ENCODE measurements around the gene ALK. TPM values are rescaled to one million over a fixed set of nuclear protein-coding genes. Genes with fewer than 3 reads are reported as not detected.

Gene ALK
- total RNA-seq, 1 donor from 2014 or later: 0.27 TPM

DNA sequence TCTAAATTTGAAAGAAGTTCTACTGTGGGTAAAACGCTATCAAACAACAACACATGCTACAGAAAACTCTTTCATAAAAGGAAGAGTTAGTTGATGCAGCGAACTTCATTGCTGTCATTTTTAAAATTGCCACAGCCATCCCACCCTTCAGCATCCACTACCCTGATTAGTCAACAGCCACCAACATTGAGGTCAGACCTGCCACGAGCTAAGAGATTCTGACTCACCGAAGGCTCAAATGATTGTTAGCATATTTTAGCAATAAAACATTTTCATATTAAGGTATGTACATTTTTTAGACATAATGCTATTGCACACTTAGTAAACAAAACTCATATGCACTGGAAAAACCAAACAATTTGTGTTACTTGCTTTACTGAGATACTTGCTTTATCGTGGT is 459.1 kb downstream of the ALK start:
- DNase-seq (ENCODE audit: low read depth): no peak

DNA sequence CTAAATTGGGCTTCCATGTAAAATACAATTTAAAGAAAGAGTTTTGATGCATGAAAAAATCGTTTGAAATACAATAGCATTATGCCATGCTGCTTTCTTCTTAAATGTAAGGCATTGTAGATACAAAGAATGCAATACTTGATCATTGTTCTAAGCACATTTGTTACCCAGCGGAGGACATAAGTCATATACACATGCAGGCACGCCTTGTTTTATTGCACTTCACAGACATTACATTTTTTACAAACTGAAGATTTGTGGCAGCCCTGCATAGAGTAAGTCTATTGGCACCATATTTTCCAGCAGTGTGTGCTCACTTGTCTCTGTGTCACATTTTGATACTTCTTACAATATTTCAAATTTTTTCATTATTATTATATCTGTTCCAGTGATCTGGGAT is 461.2 kb downstream of the ALK start:
- no peak for DNase-seq (ENCODE audit: low read depth)

DNA sequence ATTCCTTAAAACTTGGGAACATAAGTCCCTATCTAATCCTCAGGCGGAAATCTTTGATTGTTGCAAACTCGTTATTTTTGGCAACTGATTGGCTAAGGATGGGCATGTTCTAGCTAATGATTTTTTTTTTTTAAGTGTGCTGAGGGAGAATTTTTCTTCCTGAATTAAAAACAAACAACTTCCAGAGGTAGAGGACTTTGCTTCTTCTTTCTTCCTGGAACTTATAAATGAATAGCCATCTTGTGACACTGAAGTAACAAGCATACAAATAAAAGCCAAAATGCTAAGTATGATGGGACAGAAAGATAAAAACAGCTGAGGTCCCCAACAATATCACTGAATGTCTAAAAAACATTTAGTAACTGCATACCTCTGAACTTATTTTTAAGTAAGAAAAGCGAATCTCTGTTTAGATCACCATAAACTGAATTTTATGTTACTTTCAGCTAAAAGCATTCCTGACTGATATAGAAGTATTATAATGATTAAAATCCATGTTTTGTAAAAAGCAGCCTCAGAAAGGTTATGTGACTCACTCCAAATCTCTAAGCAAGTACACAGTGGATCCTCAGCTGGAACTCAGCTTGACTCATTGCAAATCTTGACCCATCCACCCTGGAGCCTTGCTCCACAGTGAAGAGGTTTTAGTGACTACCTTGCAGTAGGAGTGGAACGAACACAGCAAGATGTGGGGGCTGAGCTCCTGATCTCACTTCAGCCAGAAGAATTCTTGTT is 461.8 kb downstream of the ALK start:
- peak; percentile 23 for DNase-seq (ENCODE audit: low read depth)

DNA sequence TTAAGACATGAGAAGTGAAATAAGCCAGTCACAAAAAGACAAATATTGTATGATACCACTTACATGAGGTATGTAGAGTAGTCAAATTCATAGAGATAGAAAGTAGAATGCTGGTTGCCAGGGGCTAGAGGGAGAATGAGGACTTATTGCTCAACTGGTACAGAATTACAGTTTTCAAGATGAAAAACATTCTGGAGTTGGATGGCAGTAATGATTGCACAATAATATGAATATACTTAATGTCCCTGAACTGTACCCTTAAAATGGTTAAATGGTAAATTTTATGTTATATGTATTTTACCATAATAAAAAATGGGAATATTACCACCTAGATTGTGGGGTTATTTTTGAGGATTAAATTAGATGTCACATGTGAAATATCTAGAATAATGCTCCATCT is 465.0 kb downstream of the ALK start:
- DNase-seq (ENCODE audit: low read depth): no peak

DNA sequence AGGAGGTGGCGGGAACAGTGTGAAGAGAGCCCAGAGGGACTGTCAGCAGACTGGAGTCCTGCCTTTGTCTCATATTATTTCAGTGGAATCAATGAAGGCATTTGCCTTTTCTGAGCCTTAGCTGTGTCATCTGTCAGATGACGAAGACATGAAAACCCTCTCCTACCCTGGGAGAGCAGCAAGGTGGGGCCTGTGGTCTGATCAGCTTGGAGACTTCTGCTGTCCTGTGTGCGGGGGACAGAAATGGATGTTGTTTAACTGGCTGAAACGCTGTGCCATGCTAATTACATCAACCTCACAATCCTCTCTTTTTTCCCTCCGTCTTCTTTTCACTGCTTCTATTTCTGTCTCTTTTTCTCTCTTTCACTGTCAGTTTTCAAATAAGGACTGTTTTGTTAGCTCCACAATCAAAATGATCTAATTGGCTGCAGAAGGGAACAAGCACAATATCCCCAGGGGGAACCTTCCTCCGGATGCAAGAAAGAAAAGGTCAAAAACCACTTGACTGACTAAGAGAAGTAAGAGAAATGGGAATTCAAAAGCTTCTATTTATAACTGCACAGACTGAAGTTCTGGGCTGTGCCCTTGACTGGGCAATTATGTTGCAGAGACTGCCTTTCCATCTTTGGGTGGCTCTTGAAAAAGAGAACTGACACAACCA is 466.1 kb downstream of the ALK start:
- no peak for DNase-seq (ENCODE audit: low read depth)

DNA sequence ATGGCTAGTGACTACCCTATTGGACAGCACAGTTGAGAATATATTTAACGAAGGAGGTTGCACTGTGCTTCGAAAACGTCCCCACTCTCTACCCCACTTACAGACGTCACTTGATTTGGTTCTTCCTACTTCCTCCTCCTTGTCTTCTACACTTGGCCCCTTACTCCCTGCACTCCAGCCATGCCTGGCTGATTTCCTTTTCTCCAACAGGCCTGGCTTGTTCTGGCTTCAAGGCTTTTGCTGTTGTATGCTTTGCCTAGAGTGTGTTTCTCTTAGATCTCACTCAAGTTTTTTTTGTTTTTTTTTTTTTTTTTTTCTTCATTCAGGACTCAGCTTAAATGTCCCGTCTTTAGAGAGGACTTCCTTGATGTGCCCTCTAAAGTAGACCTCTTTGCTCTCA is 469.4 kb downstream of the ALK start:
- DNase-seq (ENCODE audit: low read depth): no peak

DNA sequence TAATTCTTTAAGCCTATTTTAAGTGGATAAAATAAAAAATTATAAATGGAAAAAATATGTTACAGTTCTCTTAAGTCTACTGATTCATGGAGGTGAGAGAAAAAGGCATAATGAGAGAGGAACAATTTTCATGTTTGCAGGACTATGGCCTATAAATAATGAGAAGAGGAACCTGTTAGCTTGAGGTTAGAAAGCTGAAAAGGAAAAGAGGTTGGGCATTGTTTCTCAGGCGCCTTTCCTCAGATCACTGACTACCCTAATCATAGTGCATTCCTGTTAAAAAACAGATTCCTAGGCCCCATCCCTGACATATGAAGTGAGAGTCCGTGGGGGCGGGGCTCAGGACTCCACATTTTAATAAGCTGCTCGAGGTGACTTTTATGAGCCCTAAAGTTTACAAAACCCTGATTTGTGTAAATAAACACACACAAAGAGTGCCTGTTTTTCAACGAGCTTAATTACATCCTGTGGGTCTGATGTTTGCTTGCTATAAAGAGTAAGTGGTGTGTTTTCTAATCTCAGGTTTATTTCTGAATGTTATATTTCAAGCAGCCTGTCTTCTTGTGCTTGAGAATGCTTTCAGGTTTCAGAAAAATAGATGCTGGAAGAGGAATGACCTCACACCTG is 470.7 kb downstream of the ALK start:
- no peak for DNase-seq (ENCODE audit: low read depth)

DNA sequence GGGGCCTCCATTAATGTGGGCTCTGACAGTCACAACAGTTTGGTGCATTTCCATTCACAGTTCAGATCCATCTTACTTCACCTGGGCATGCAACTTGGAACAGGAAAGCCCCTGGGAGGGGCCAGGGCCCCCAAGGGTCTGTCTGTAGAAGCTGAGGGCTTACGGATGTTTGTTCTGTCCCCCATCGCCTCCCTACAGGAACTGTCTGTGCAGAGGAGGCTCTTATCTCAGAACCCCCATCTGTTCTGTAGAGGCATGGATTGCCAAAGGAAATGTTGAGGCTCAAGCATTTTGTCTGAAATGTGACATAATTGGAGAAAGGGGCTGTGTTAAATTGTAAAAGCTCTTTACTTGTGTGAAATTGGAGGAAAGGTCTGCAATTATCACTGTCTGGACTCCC is 471.9 kb downstream of the ALK start:
- DNase-seq (ENCODE audit: low read depth): no peak

DNA sequence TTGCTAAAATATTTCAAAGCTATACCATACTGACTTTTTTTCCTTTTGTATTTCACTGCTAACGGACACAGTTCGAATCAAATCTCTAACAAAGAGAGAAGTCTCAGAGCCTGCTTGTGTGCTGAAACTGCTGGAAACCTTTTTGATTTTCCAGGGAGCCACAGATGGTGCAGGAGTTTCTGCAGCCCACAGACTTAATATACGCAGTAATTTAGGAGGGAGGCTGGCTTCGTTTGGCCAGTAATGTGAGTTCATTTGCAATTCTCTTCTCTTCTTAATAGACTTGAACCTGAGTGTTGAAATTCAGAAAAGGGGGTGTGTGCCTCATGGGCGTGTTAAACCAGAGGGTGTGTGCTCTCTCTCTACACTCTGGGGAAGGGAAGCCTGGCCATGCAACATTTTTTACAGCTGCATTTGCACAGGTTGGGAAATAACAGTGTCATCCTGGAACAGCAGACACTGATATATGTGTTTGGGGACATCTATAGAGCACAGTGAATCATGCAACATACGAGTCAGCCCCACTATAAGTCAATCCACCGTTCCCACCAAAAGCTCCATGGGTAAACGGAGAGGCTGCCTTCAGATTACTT is 473.2 kb downstream of the ALK start:
- no peak for DNase-seq (ENCODE audit: low read depth)

DNA sequence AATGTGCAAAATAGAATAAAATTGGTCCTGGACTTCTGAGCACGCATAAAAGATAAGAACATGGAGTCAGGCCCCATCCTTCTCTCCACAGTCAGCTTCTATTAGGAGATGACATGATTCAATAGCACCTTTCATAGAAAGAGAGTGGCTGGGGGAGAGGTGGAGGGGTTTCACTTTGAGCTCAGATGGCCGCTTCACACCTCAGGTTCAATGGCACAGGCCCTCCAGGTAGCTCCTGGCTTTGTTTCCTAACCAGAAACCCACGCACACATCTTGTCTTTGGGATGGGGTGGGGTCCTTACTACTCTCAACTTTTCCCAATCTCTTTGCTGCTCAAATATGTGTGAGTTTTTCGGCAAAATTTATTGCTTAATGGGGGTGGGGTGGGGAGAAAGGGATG is 473.9 kb downstream of the ALK start:
- DNase-seq (ENCODE audit: low read depth): no peak

DNA sequence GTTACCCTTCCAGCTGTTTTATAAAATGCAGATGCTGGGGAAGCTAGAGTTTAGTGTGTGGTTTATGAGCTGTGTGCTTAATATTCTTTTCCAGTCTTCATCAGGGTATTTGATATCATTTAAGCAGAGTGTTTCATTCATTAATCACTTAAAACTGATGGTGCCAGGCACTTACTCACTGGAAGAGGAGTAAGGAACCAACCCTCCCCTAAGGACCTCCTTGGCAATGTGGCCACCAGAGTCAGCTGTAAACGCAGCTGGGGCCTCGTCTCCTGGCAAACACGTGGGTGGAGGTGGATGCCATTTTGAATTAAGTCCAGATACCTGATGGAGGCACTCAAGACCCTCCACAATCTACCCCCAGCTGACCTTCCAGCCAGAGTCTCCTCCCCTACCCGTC is 474.5 kb downstream of the ALK start:
- peak; percentile 48 for DNase-seq (ENCODE audit: low read depth)

DNA sequence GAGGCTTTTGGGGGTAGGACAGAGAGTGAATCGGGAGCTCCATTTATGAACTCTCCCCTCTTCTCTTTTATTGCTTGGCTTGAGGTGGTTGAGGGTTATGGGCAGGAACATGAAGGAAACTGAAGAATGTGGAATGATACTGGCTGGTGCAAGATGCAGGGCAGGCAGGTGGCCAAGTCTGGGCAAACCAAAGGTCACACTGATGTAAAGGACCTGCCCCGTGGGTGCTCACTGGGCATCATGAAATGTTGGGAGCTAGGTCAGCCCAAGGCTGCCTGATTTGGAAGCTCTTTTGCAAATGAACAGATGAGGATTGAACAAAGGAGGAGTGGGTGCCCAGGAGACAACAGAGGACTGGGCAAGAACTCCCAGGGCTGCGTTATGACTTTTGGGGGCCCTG is 477.2 kb downstream of the ALK start:
- DNase-seq (ENCODE audit: low read depth): no peak

DNA sequence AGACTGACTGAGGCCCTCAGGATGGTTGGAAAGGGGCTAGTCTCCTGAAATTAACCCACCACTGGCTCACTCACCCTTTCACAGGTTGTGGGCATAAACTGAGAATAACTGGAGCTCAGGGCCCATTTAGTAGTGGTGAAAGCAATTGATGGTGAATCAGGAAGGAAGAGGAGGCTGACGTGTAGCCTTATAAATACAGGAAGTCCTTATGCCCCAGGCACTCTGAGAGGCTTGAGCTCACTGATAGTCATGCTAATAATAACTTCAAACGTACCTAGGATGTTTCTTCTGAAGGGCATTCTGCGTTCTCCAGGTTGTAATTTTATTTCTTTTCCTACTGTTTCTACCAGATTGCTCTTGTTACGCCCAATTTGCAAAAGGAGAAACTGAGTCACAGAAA is 477.8 kb downstream of the ALK start:
- DNase-seq (ENCODE audit: low read depth): no peak

DNA sequence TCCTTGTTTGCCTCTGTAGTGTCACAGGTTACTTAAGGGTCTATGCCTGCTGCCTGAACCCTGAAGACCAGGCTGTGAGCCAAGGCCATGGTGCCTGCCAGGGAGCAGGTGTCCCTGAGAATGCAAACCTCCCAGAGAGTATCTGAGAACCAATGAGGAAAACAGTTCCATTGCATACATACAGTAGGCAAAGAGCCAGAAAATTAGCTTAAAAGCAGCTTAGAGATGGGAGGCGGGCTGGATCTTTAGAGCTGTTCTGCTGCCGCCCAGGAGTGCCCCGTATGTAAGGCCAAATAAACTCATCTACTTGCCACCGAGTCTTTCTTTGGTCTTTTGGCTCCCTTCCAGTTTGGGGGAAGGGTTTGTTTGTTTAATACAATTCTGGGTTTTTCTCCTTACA is 478.2 kb downstream of the ALK start:
- no peak for DNase-seq (ENCODE audit: low read depth)

DNA sequence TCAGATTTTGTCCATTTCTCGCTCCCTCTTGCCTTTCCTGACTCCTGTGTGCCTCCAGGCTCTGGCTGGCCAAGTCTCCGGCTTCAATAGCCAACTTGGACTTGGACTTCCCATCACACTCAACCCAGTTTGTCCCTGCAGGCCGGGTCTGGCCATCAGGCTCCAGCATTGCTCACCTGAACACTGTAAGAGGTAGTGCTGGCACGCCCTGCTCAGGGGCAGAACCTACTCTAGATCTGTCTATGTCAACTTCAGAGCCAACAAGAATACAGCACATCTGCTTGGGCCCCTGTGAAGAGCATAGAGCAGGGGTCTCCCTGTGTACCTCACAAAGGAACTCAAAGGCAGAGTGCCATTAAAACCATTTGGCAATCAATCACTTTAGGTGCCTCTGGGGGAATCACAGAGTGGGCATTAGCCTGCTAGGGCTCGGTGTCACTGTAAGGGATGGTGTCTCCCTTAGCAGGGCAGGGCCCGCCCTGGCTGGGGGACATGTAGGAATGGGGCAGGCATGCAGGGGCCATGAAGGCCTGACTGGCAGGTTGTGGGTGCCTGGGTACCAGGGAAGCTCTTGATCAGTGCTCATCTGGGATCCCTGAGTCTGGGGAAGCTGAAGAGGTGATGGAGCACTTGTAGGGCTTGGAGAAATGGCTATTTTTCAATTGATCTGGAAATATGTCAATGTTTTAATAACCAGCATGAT is 480.3 kb downstream of the ALK start:
- no peak for DNase-seq (ENCODE audit: low read depth)

DNA sequence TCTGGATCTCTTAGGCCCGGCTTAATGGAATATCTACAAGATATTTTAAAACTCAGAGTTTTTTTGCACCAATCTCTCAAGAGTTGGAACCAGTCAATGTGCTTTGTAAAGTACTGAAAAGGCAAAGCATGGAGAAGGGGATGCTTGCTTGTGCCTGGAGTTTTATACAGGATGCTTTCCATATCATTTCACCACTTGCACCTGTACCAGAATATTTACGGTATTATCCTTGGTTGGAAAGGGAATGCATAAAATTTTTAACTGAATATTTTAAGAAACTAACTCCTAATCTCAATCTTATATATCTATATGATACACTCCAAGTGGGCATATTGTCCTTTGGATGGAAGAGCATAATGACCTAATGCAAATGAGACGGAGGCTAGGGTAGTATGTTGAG is 487.5 kb downstream of the ALK start:
- no peak for DNase-seq (ENCODE audit: low read depth)

DNA sequence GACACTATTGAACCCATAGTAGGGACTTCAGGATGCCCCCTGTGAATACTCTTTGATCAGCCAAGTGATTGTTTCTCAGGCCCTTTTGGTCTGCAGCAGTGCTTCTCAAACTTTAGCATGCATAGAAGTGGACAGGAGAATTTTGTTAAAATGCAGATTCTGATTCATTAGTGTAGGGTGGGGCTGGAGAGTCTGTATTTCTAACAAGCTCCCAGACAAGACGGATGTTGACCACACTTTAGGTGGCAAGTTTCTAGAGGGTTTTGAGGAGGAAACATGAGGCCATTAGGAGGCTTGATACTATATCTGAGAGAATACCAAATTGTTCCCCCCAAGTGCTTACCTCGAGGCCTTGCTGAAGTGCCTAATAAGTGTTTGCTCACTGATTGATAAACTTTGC is 488.3 kb downstream of the ALK start:
- DNase-seq (ENCODE audit: low read depth): no peak

DNA sequence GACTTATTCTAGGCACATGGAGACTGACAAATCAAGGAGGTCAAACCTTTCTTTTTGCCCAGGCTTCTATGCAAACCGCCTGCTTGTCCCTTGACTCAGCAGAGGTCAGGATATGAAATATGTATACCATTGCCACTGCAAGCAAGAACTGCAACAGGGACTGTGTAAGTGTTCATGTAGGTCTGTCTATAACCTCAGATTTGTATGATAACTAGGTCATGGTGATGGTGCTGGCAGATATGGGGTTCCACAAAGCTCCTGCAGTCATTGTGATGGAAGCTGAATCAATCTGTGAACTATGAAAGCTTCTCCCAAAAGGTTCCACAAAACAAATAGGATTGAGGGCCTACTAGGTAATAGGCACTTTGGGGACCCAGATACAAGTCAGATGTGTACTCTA is 489.9 kb downstream of the ALK start:
- no peak for DNase-seq (ENCODE audit: low read depth)

DNA sequence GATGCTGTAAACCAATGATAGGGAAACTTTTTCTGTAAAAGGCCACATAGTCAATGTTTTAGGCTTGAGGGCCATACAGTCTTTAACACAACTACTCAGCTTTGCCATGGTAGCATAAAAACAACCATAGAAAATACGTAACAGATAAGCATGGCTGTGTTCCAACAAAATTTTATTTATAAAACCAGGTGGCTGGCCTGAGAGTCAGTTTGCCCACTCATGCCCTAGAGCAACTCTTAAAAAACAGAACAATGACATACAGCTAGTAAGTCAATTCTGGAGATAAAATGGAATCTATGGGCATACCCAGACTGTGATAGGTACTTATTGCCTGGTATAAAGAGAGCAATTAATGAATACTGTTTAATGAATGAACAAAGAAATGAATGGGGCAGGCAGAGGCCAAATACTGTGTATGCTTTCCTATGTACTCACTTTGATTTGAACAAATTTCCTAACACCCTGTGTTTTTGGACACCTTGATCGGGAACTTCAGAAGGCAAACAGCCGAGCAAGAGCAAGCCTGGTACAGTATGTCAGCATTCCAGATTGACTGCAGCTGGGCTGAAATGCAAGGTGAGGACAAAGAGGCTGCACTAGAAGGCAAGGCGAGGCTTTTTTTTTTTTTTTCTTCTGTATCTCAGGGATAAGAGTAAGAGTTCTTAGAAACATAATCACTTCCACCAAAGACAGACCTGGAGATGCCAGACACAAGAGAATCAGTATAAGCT is 490.8 kb downstream of the ALK start:
- DNase-seq (ENCODE audit: low read depth): no peak

DNA sequence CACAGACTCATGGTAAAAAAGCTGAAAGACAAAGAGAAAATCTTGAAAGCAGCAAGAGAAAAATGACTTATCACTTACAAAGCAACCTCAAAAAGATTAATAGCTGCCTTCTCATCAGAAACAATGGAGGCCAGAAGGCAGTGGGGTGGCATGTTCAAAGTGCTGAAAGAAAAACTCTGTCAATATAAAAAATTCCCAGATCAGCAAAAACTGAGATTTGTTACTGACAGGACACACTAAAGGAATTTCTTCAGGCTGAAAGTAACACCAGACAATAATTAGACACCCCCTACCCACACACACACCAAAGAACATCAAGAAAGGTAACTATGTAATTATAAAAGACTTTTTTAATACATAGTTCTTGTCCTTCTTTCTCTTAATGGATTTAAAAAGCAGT is 495.0 kb downstream of the ALK start:
- DNase-seq (ENCODE audit: low read depth): no peak

DNA sequence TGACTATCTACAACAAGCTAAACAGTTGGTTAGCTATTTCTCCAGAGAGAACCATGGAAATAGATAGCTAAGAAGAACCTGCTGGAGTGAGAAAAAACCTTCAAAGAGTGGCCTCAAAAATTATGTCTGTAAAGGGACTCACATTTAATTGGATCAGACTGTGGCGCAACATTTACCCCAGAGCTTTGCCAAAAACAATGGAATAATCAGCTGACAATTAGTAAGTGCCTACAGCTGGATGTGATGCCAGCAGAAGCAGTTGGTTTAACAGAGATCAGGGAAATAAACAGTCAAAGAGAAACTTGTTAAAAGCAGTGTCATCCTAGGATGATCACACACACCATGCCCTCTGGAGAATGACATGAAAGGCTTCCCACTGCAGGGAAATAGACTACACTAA is 495.5 kb downstream of the ALK start:
- DNase-seq (ENCODE audit: low read depth): peak; percentile 19

Data from myocyte (in vitro differentiated cells).